ENCODE measurements around the gene HERC2. TPM values are rescaled to one million over a fixed set of nuclear protein-coding genes. Genes with fewer than 3 reads are reported as not detected.

Gene HERC2
- total RNA-seq, 3 donors from 2014 or later, result 61.2 to 109 (median 73.9) TPM

DNA sequence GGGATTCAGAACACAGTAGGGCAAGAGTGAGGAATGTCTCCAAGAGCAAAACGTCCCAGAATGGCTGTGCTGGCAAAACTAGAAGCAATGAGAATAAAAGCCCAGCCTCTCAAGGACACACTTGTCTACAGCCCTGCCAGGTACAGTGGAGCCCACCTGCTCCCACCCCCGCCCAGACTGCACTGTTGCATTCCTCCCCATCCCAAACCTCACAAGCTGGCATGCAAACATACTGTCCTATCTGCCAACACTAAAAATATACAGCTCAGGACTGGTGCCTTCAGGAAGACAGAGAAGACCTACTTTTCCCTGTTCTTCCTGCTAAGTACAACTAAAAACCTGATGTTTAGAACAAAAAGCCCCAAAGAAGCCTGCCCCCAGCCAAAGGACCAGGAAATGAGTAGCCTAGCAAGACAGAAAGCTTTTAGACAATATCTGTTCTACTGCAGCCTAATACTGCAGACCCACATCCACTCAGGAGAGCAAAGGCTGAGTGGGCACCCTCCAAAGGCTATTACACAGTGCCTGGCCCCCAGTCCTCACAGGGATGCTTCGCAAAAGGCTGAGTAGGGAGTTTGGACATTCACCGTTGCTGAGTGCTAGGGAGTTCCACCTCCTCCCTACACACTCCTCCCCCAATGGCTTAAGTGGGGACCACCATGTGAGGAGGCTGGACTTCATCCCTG is 236.3 kb downstream of the HERC2 start:
- Histone ChIP-seq H3K4me3 (no peak overlapping the region), H3K36me3 (ENCODE audit: low read depth) (no peaks in the 10 kb centered on the region), H3K9me3 (peaks cover 5% of the 10 kb centered on the region), H3K4me1 (ENCODE audit: low read depth) (peaks cover 11% of the 10 kb centered on the region)
- ATAC-seq, result no peak
- no peak for TF ChIP-seq CTCF (IDR thresholded peaks at IDR 0.05)
- no peak for DNase-seq
- intact Hi-C loops (cut with DNase I, micrococcal nuclease), result no loop called here

DNA sequence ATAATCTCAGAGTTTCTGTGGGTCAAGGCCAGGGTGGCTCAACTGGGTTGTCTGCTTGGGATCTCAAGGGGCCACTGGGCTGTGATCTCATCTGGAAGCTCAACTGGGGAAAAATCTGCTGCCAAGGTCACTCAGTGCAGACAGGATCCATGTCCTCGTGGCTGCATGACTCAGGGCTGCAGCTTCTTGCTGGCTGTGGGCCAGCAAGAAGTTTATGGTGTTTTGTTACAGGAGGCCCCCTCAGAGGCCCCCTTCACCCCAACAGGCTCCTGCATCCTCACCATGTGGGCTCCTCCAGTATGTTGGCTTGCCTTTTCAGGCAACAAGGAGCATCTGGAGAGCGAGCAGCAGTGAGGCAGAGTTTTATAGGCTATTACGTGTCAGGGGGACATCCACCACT is 237.4 kb downstream of the HERC2 start:
- H3K4me3 ChIP-seq, result no peak overlapping the region
- H3K9me3 ChIP-seq, result peaks cover 4% of the 10 kb centered on the region
- ATAC-seq (peak; percentile 14), DNase-seq (no peak)
- H3K36me3 ChIP-seq (ENCODE audit: low read depth), result no peaks in the 10 kb centered on the region
- H3K4me1 ChIP-seq (ENCODE audit: low read depth), result peaks cover 11% of the 10 kb centered on the region
- TF ChIP-seq CTCF (IDR thresholded peaks at IDR 0.05), result no peak
- intact Hi-C loops (cut with DNase I, micrococcal nuclease), result no loop called here

- Histone ChIP-seq H3K36me3 (ENCODE audit: low read depth) (no peaks in the 10 kb centered on the region), H3K4me1 (ENCODE audit: low read depth) (peaks cover 11% of the 10 kb centered on the region), H3K9me3 (no peaks in the 10 kb centered on the region), H3K4me3 (no peak overlapping the region)
- intact Hi-C loops (cut with DNase I, micrococcal nuclease), result no loop called here
- TF ChIP-seq CTCF (IDR thresholded peaks at IDR 0.05), result no peak
- ATAC-seq, result peak; percentile 85
- peak; percentile 50 to 72 (median 64) for DNase-seq
These were observed 238.9 kb downstream of the HERC2 start for GRCh38 chr15:28082891-28083684.

- peaks cover 11% of the 10 kb centered on the region for H3K4me1 ChIP-seq (ENCODE audit: low read depth)
- no peak for ATAC-seq
- H3K9me3 ChIP-seq, result no peaks in the 10 kb centered on the region
- no peak for DNase-seq
- H3K36me3 ChIP-seq (ENCODE audit: low read depth), result no peaks in the 10 kb centered on the region
- intact Hi-C loops (cut with DNase I, micrococcal nuclease), result no loop called here
- TF ChIP-seq CTCF (IDR thresholded peaks at IDR 0.05), result no peak
- H3K4me3 ChIP-seq, result no peak overlapping the region
These were observed 240.4 kb downstream of the HERC2 start for GRCh38 chr15:28081594-28081993.

DNA sequence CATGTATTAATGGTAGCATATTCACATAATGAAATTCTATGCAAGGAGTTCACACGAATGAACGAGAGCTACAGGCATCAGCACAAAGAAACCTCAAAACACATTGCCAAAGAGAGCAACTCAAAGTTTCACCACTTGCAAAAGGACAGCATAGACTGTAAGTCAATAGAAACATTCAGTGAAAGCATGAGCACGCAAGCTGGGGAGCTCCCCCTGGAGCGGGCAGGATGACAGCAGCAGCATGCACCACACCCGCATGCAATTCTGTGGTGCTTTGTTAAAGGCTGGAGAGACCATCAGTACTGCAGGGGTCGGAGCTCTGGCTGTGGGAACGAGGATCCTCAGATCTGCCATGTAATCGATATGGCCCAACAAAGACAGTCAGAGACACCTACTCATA is 241.6 kb downstream of the HERC2 start:
- DNase-seq, result no peak
- Histone ChIP-seq H3K36me3 (ENCODE audit: low read depth) (no peaks in the 10 kb centered on the region), H3K9me3 (no peaks in the 10 kb centered on the region), H3K4me3 (no peak overlapping the region), H3K4me1 (ENCODE audit: low read depth) (peaks cover 11% of the 10 kb centered on the region)
- intact Hi-C loops (cut with DNase I, micrococcal nuclease), result no loop called here
- no peak for TF ChIP-seq CTCF (IDR thresholded peaks at IDR 0.05)
- no peak for ATAC-seq

Data from mucosa of descending colon (tissue), 3 donors.